Renal cortex interstitium (tissue), 11 donors: ENCODE measurements around the gene HS3ST4. TPM values are rescaled to one million over a fixed set of nuclear protein-coding genes. Genes with fewer than 3 reads are reported as not detected.

Experiments used
- DNase-seq, 11 donors: peaks; one replicate each; pipeline ENCODE4 v3.0.0-alpha.2; 2013; ENCODE audit warnings: low read depth in 9 of 11, low spot score in 4 of 11; ENCODE audit errors: extremely low read depth in 1 of 11
- polyA plus RNA-seq, 3 donors: library from polyadenylated mRNA; unstranded; fragments of 120-200 nt; gene quantifications; one replicate each; pipeline ENCODE4 v1.2.1, GENCODE V29; 2013; ENCODE audit not compliant: insufficient read length in 3 of 3

The HS3ST4 gene
- polyA plus RNA-seq, 3 donors: 0.50 to 0.65 (median 0.53) TPM

GRCh38 chr16:25796239-25796638, 104.5 kb downstream of the HS3ST4 start:
- no peak for DNase-seq

GRCh38 chr16:25798065-25798464, 106.3 kb downstream of the HS3ST4 start:
- DNase-seq: no peak

- DNase-seq: no peak
These were observed 108.1 kb downstream of the HS3ST4 start for GRCh38 chr16:25799816-25800215.

GRCh38 chr16:25812215-25812614, 120.5 kb downstream of the HS3ST4 start:
- DNase-seq: no peak

GRCh38 chr16:25817295-25817694, 125.5 kb downstream of the HS3ST4 start:
- no peak for DNase-seq

GRCh38 chr16:25817876-25818275, 126.1 kb downstream of the HS3ST4 start:
- no peak for DNase-seq

GRCh38 chr16:25823891-25824290, 132.1 kb downstream of the HS3ST4 start:
- DNase-seq: no peak

- DNase-seq: no peak
These were observed 135.9 kb downstream of the HS3ST4 start for GRCh38 chr16:25827709-25828108.

GRCh38 chr16:25828510-25828909, 136.8 kb downstream of the HS3ST4 start:
- no peak for DNase-seq

GRCh38 chr16:25832291-25832690, 140.5 kb downstream of the HS3ST4 start:
- no peak for DNase-seq

GRCh38 chr16:25834101-25834500, 142.3 kb downstream of the HS3ST4 start:
- DNase-seq: no peak

GRCh38 chr16:25835126-25835525, 143.4 kb downstream of the HS3ST4 start:
- no peak for DNase-seq

- DNase-seq: peak; percentile 21 to 61 (median 41)
These were observed 147.0 kb downstream of the HS3ST4 start for GRCh38 chr16:25838724-25839186.

GRCh38 chr16:25841761-25842160, 150.0 kb downstream of the HS3ST4 start:
- no peak for DNase-seq

- DNase-seq: no peak
These were observed 154.1 kb downstream of the HS3ST4 start for GRCh38 chr16:25845901-25846300.

GRCh38 chr16:25854141-25854540, 162.4 kb downstream of the HS3ST4 start:
- no peak for DNase-seq

GRCh38 chr16:25855063-25855462, 163.3 kb downstream of the HS3ST4 start:
- DNase-seq: no peak

- no peak for DNase-seq
These were observed 164.1 kb downstream of the HS3ST4 start for GRCh38 chr16:25855818-25856217.

- DNase-seq: no peak
These were observed 167.9 kb downstream of the HS3ST4 start for GRCh38 chr16:25859645-25860044.

- no peak for DNase-seq
These were observed 175.3 kb downstream of the HS3ST4 start for GRCh38 chr16:25867041-25867440.

GRCh38 chr16:25868106-25868505, 176.3 kb downstream of the HS3ST4 start:
- DNase-seq: no peak
